HG02571 (cell line): ENCODE measurements around the gene FBXO39.
"Not testable (repeated sequence)": the region's sequence is repeated elsewhere in the genome, so short reads cannot be mapped to it uniquely, and the experiment has no call there.

Experiments used
- ATAC-seq: cut with Tn5 transposase; IDR thresholded peaks from one replicate; pipeline ENCODE4 v1.9.1; 2021; ENCODE audit warnings: mild to moderate bottlenecking, moderate library complexity; ENCODE audit not compliant: unreplicated experiment

The FBXO39 gene

GRCh38 chr17:6775871-6776405 is at the start of gene FBXO39:
TSS of gene FBXO39 (plus strand) at chr17:6776215. CDS start at chr17:6779869, 3,654 bp downstream.
- no peak for ATAC-seq

GRCh38 chr17:6729531-6729930 is 46.5 kb upstream of the FBXO39 start:
- no peak for ATAC-seq

GRCh38 chr17:6746665-6747064 is 29.4 kb upstream of the FBXO39 start:
- not testable (repeated sequence) for ATAC-seq

- no peak for ATAC-seq
Measured at GRCh38 chr17:6748617-6749016, 27.4 kb upstream of the FBXO39 start.

- ATAC-seq: no peak
Measured at GRCh38 chr17:6749519-6749918, 26.5 kb upstream of the FBXO39 start.

- ATAC-seq: no peak
Measured at GRCh38 chr17:6752068-6752909, 23.7 kb upstream of the FBXO39 start.

- no peak for ATAC-seq
Measured at GRCh38 chr17:6753006-6753445, 23.0 kb upstream of the FBXO39 start.

GRCh38 chr17:6753546-6753945 is 22.5 kb upstream of the FBXO39 start:
- ATAC-seq: no peak

GRCh38 chr17:6755281-6755680 is 20.7 kb upstream of the FBXO39 start:
- ATAC-seq: no peak

GRCh38 chr17:6755731-6756184 is 20.3 kb upstream of the FBXO39 start, which contains the start of gene XAF1:
TSS of gene XAF1 (plus strand) at chr17:6756046. CDS start at chr17:6756079, 33 bp downstream.
- no peak for ATAC-seq

GRCh38 chr17:6756425-6757031 is 19.5 kb upstream of the FBXO39 start:
- ATAC-seq: no peak

- no peak for ATAC-seq
Measured at GRCh38 chr17:6757747-6758146, 18.3 kb upstream of the FBXO39 start.

- ATAC-seq: no peak
Measured at GRCh38 chr17:6761779-6762178, 14.2 kb upstream of the FBXO39 start.

GRCh38 chr17:6768447-6768846 is 7.6 kb upstream of the FBXO39 start:
- ATAC-seq: no peak

- ATAC-seq: no peak
Measured at GRCh38 chr17:6772016-6772415, 4.0 kb upstream of the FBXO39 start.

GRCh38 chr17:6774906-6775305 is 1.1 kb upstream of the FBXO39 start:
- ATAC-seq: not testable (repeated sequence)

- no peak for ATAC-seq
Measured at GRCh38 chr17:6779411-6779810, 3.4 kb downstream of the FBXO39 start.

GRCh38 chr17:6780001-6780400 is 4.0 kb downstream of the FBXO39 start:
- no peak for ATAC-seq

GRCh38 chr17:6780886-6781285 is 4.9 kb downstream of the FBXO39 start:
- no peak for ATAC-seq

GRCh38 chr17:6782244-6782643 is 6.2 kb downstream of the FBXO39 start:
- no peak for ATAC-seq

GRCh38 chr17:6786618-6787017 is 10.6 kb downstream of the FBXO39 start:
- ATAC-seq: no peak
